Measurements from ENCODE around the gene CD209.

The CD209 gene

DNA sequence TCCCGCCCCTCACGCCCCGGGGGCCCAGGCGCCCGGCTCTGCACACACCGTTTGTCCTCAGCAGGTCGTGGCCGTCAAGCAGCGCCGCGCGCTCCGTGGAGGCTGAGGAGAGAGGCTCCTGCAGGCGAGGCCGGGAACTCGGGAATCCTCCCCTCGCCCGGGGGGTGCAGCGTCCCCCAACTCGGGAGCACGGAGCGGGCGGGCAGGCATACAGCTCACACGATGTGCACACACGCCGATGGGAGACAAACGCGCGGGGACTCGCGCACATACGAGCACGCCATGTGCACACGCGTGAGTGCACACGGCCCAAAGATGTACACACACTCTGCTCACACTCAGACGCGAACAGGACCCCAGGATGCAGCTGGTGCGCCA, 16.1 kb downstream of the CD209 start:
- Histone ChIP-seq H3K4me3 (replicated peaks; ENCODE audit: low read depth, low read length) (no peak overlapping the region), H3K27me3 (replicated peaks; ENCODE audit: control insufficient read depth, insufficient read depth, low read length) (no peaks in the 10 kb centered on the region), H3K36me3 (ENCODE audit: control insufficient read depth, insufficient read depth, low read length) (no peaks in the 10 kb centered on the region)
- DNase-seq (ENCODE audit: extremely low read depth, insufficient read length), result no peak
- TF ChIP-seq, protein P1, sequence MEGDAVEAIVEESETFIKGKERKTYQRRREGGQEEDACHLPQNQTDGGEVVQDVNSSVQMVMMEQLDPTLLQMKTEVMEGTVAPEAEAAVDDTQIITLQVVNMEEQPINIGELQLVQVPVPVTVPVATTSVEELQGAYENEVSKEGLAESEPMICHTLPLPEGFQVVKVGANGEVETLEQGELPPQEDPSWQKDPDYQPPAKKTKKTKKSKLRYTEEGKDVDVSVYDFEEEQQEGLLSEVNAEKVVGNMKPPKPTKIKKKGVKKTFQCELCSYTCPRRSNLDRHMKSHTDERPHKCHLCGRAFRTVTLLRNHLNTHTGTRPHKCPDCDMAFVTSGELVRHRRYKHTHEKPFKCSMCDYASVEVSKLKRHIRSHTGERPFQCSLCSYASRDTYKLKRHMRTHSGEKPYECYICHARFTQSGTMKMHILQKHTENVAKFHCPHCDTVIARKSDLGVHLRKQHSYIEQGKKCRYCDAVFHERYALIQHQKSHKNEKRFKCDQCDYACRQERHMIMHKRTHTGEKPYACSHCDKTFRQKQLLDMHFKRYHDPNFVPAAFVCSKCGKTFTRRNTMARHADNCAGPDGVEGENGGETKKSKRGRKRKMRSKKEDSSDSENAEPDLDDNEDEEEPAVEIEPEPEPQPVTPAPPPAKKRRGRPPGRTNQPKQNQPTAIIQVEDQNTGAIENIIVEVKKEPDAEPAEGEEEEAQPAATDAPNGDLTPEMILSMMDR (IDR thresholded peaks at IDR 0.05; ENCODE audit: insufficient read depth, low read length, poor library complexity, severe bottlenecking), result no peak

DNA sequence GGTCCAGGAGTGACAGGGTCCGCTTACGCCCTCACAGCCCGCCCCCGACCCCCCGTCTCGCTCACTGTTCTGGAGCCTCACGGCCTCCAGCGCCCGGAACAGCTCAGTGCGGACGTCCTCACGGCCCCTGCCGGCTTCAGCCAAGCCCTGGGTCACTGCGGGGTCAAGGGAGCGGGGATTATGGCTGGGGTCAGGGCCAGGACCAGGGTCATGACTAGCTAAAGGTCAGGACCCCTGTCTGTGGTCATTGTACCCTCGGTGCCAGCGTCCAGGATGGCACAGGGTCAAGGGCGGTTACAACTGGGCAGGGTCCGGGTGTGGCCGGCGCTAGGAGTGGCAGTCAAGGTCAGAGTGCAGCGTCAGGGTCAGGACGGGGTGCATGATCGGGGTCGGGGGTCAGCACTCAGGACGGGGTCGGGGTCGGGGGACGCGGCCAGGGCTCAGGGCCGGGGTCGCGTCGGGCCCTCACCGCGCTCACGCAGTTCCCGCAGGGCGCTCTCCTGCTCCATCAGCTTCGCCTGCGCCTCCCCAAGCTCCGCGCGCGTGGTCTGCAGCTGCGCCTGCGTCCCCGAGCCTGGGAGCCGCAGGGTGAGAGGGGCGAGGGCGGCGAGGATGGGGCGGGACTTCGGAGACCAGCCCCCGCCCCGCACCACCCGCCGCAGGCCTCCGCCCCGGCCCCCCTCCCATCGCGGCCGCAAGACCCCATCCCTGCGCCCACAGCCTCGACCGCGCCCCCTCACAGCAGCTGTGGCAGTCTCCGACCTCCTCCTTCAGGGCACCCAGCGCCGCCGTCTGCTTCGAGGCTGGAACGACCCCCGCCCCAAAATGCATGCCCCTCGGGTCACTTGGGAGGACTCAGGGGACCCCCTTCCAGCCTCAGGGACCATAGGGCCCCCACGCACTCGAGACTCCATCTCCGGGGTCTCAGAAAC, 16.8 kb downstream of the CD209 start:
- Histone ChIP-seq H3K27me3 (replicated peaks; ENCODE audit: control insufficient read depth, insufficient read depth, low read length) (no peaks in the 10 kb centered on the region), H3K36me3 (ENCODE audit: control insufficient read depth, insufficient read depth, low read length) (no peaks in the 10 kb centered on the region), H3K4me3 (replicated peaks; ENCODE audit: low read depth, low read length) (no peak overlapping the region)
- DNase-seq (ENCODE audit: extremely low read depth, insufficient read length), result no peak
- TF ChIP-seq, protein P1 (IDR thresholded peaks at IDR 0.05; ENCODE audit: insufficient read depth, low read length, poor library complexity, severe bottlenecking), result no peak

DNA sequence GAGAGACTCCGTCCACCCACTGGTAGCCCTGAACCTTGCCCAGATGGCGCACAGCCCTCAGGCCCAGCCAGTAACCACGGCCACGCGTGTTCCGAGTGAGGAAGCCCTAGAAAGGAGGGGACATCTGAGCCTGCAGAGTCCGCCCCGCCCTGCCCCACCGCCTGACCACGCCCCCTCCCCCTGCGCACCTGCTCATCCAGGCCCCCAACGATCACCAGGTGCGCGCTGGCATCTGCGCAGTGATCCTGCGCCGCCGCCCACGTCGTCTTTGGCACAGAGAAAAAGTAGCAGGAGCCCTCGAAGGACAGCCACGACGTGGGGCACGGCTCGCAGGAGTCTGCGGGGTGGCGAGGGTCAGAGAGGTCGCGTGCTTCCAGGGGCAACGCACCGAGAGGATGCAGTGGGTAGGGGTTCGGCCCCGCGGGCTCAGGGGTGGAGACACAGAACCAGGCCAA, 17.5 kb downstream of the CD209 start:
- DNase-seq (ENCODE audit: extremely low read depth, insufficient read length), result no peak
- TF ChIP-seq, protein P1 (IDR thresholded peaks at IDR 0.05; ENCODE audit: insufficient read depth, low read length, poor library complexity, severe bottlenecking), result no peak
- H3K4me3 ChIP-seq (replicated peaks; ENCODE audit: low read depth, low read length), result no peak overlapping the region
- H3K27me3 ChIP-seq (replicated peaks; ENCODE audit: control insufficient read depth, insufficient read depth, low read length), result no peaks in the 10 kb centered on the region
- H3K36me3 ChIP-seq (ENCODE audit: control insufficient read depth, insufficient read depth, low read length), result no peaks in the 10 kb centered on the region

DNA sequence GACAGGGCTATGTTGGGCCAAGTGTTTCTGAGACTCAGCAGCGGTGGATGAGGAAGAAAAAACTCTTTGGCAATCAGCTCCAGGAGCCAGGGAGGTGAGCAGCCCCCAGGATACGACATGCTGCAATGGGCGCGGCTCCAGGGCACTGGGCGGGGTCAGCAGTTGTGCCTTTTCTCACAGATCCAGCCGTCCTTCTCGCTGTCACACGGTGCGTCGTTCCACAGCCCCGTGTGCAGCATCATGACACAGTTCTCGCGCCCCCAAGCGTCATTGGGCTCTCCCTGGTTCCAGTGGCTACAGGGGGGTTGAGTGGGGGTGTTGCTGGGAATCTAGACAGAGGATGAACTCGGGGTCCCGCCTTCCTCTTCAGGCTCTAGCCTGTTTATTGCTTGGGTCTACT, 18.1 kb downstream of the CD209 start:
- Histone ChIP-seq H3K36me3 (ENCODE audit: control insufficient read depth, insufficient read depth, low read length) (no peaks in the 10 kb centered on the region), H3K4me3 (replicated peaks; ENCODE audit: low read depth, low read length) (no peak overlapping the region), H3K27me3 (replicated peaks; ENCODE audit: control insufficient read depth, insufficient read depth, low read length) (no peaks in the 10 kb centered on the region)
- TF ChIP-seq, protein P1 (IDR thresholded peaks at IDR 0.05; ENCODE audit: insufficient read depth, low read length, poor library complexity, severe bottlenecking), result no peak
- no peak for DNase-seq (ENCODE audit: extremely low read depth, insufficient read length)

DNA sequence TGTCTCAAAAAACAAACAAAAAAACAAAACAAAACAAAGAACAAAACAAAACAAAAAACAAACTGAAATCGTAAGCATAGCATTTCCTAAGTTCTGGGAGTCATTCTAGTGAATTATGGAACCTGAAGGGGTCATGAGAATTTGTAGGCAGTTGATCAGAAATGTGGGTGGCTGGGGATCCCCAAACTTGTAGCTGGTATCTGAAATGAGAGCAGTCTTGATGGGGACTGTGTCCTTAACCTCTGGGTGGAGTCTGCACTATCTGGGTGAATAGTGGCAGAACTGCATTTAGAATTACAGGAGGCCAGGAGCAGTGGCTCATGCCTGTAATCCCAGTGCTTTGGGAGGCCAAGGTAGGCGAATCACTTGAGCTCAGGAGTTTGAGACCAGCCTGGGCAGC, 21.5 kb downstream of the CD209 start:
- H3K27me3 ChIP-seq (replicated peaks; ENCODE audit: control insufficient read depth, insufficient read depth, low read length), result no peaks in the 10 kb centered on the region
- no peaks in the 10 kb centered on the region for H3K36me3 ChIP-seq (ENCODE audit: control insufficient read depth, insufficient read depth, low read length)
- no peak overlapping the region for H3K4me3 ChIP-seq (replicated peaks; ENCODE audit: low read depth, low read length)
- DNase-seq (ENCODE audit: extremely low read depth, insufficient read length), result no peak
- TF ChIP-seq, protein P1 (IDR thresholded peaks at IDR 0.05; ENCODE audit: insufficient read depth, low read length, poor library complexity, severe bottlenecking), result no peak
